A549 (cell line): Measurements from ENCODE around the gene MAN1A2. TPM values are rescaled to one million over a fixed set of nuclear protein-coding genes. Genes with fewer than 3 reads are reported as not detected.
"Not testable (repeated sequence)": the region's sequence is repeated elsewhere in the genome, so short reads cannot be mapped to it uniquely, and the experiment has no call there.

Experiments used
- ATAC-seq, 2 experiments: fragments of 200-7000 bp in 1 of 2; fragments of >200 bp in 1 of 2; cut with Nextera tagmentation in 1 of 2; cut with Tn5 transposase in 1 of 2; 3 replicates each; pipeline versions ENCODE4 v1.8.0 to v1.9.1; 2018 to 2020; ENCODE audit warnings: mild to moderate bottlenecking in 1 of 2, moderate library complexity in 1 of 2
- CTCF ChIA-PET: fragments of 300-600 bp; sonication (Branson Sonifier 250); formaldehyde crosslinking; extraction: SDS; loops from one replicate; lab custom pipeline; 2021; ENCODE audit warnings: antibody characterized with exemption, inconsistent platforms; lab: Yijun Ruan, JAX
- POLR2A ChIA-PET: fragments of 350-600 bp; formaldehyde crosslinking; extraction: SDS; loops from one replicate; lab custom pipeline; 2021; ENCODE audit warnings: antibody characterized with exemption, inconsistent platforms; lab: Yijun Ruan, JAX
- DNase-seq, 2 experiments: peaks; one replicate each; pipeline versions ENCODE4 v3.0.0 to v3.0.0-alpha.2; 2011 to 2016; ENCODE audit warnings: low read depth in 1 of 2, low spot score in 1 of 2
- FAIRE-seq: peaks from 2 replicates; lab custom pipeline; 2011; peaks lifted over from hg19 to GRCh38; lab: Jason Lieb, UNC
- H3K27ac ChIP-seq, 2 experiments: fragments of >200 bp; sonication (Bioruptor Twin); formaldehyde crosslinking; 3 replicates each; pipeline ENCODE4 v1.5.1; 2016 to 2017
- H3K4me1 ChIP-seq: fragments of >200 bp; sonication (Bioruptor Twin); formaldehyde crosslinking; 3 replicates; pipeline ENCODE4 v1.6.1; 2016
- H3K4me2 ChIP-seq: fragments of >200 bp; sonication (Bioruptor Twin); formaldehyde crosslinking; 3 replicates; pipeline ENCODE4 v1.6.1; 2016
- H3K4me3 ChIP-seq: fragments of >200 bp; sonication (Bioruptor Twin); formaldehyde crosslinking; 3 replicates; pipeline ENCODE4 v1.5.1; 2016
- H3K9me3 ChIP-seq: fragments of >200 bp; sonication (Bioruptor Twin); formaldehyde crosslinking; 3 replicates; pipeline ENCODE4 v1.6.1; 2016
- ATOH8 ChIP-seq: fragments of 250-450 bp; sonication (Bioruptor Pico); IDR thresholded peaks from 2 replicates; pipeline ENCODE4 v1.5.0; 2020; ENCODE audit warnings: low read depth, mild to moderate bottlenecking, moderate library complexity
- CEBPB ChIP-seq, 2 experiments: fragments of >200 bp in 1 of 2; sonication (Bioruptor Twin) in 1 of 2; formaldehyde crosslinking in 1 of 2; IDR thresholded peaks; 2 replicates each; pipeline ENCODE4 v1.6.1; 2012 to 2016
- E2F6 ChIP-seq: IDR thresholded peaks from 2 replicates; pipeline ENCODE4 v1.6.1; 2012; ENCODE audit warnings: low read depth, borderline replicate concordance
- EP300 ChIP-seq, 2 experiments: fragments of >200 bp; sonication (Bioruptor Twin); formaldehyde crosslinking; IDR thresholded peaks; 2 replicates in 1 of 2; 3 replicates in 1 of 2; pipeline ENCODE4 v1.6.1; 2016 to 2017
- FOSB ChIP-seq: fragments of 250-450 bp; sonication (Bioruptor Pico); IDR thresholded peaks from 2 replicates; pipeline ENCODE4 v1.5.0; 2020; ENCODE audit warnings: mild to moderate bottlenecking, moderate library complexity
- GATA3 ChIP-seq: IDR thresholded peaks from 2 replicates; pipeline ENCODE4 v1.6.1; 2012; ENCODE audit warnings: borderline replicate concordance
- HDAC2 ChIP-seq: fragments of 200-600 bp; sonication (generic); IDR thresholded peaks from 2 replicates; pipeline ENCODE4 v1.6.1; 2016
- HOXA7 ChIP-seq: fragments of 250-450 bp; sonication (Bioruptor Pico); IDR thresholded peaks from 2 replicates; pipeline ENCODE4 v1.5.0; 2020; ENCODE audit warnings: mild to moderate bottlenecking, moderate library complexity
- KDM5A ChIP-seq: fragments of 200-600 bp; sonication (generic); IDR thresholded peaks from 2 replicates; pipeline ENCODE4 v1.6.1; 2016; ENCODE audit warnings: antibody characterized with exemption, mild to moderate bottlenecking
- MAFK ChIP-seq: fragments of 450-650 bp; IDR thresholded peaks from 2 replicates; pipeline ENCODE4 v1.6.1; 2014; ENCODE audit not compliant: partially characterized antibody
- NPAS2 ChIP-seq: fragments of 250-450 bp; sonication (Bioruptor Pico); IDR thresholded peaks from 2 replicates; pipeline ENCODE4 v1.8.0; 2022; ENCODE audit warnings: mild to moderate bottlenecking, moderate library complexity, borderline replicate concordance
- NR3C1 ChIP-seq: fragments of >200 bp; sonication (Bioruptor Twin); formaldehyde crosslinking; IDR thresholded peaks from 3 replicates; pipeline ENCODE4 v1.6.1; 2017
- PBX3 ChIP-seq: IDR thresholded peaks from 2 replicates; pipeline ENCODE4 v1.6.1; 2012
- POLR2A ChIP-seq: IDR thresholded peaks from 2 replicates; pipeline ENCODE4 v1.6.1; 2012; ENCODE audit warnings: mild to moderate bottlenecking, low read length
- RARB ChIP-seq: fragments of 250-450 bp; sonication (Bioruptor Pico); IDR thresholded peaks from 2 replicates; pipeline ENCODE4 v1.8.0; 2021; ENCODE audit warnings: mild to moderate bottlenecking, moderate library complexity
- REST ChIP-seq: fragments of 200-600 bp; sonication (generic); IDR thresholded peaks from 2 replicates; pipeline ENCODE4 v1.6.1; 2016; ENCODE audit warnings: antibody characterized with exemption, mild to moderate bottlenecking, moderate library complexity
- RFX5 ChIP-seq: fragments of 450-650 bp; IDR thresholded peaks from 2 replicates; pipeline ENCODE4 v1.7.1; 2014; ENCODE audit warnings: antibody characterized with exemption, mild to moderate bottlenecking, moderate library complexity
- WGBS: methylation state at CpG from one replicate; pipeline ENCODE4 v1.1.6; 2017; ENCODE audit errors: missing lambda C conversion rate; 5-methylcytosine and 5-hydroxymethylcytosine counted together
- polyA plus RNA-seq, 4 experiments: library from polyadenylated mRNA; depleted of rRNA in 3 of 4; stranded (reverse); fragments of >200 nt; fragmentation: RNase III in 1 of 4; extraction: RNeasy Plus Mini Kit Qiagen cat#74134 plus additional on column Dnase treatment in 1 of 4; gene quantifications; 2 replicates in 3 of 4; 3 replicates in 1 of 4; pipeline ENCODE4 v1.2.3, GENCODE V29; 2011 to 2017

Gene MAN1A2
- polyA plus RNA-seq, 2 of the 4 experiments (the other 2 are of a cell fraction): 10.2 to 18.7 TPM

GRCh38 chr1:117324357-117324756 is 42.9 kb upstream of the MAN1A2 start:
- Histone ChIP-seq H3K4me1 (no peaks in the 10 kb centered on the region), H3K4me2 (no peak overlapping the region), H3K4me3 (no peak overlapping the region), H3K27ac (no peak overlapping the region), H3K9me3 (no peaks in the 10 kb centered on the region)
- no peak for TF ChIP-seq REST
- no peak for TF ChIP-seq MAFK
- no peak for TF ChIP-seq EP300 (IDR thresholded peaks at IDR 0.05)
- TF ChIP-seq HOXA7: no peak
- no peak for TF ChIP-seq NR3C1
- no peak for TF ChIP-seq KDM5A
- TF ChIP-seq GATA3: no peak
- TF ChIP-seq ATOH8 (CRISPR knock-in tag): no peak
- TF ChIP-seq NPAS2 (CRISPR knock-in tag): no peak
- no peak for TF ChIP-seq E2F6
- TF ChIP-seq CEBPB (IDR thresholded peaks at IDR 0.05): no peak
- TF ChIP-seq POLR2A: no peak
- no peak for TF ChIP-seq HDAC2
- no peak for TF ChIP-seq RFX5
- no peak for TF ChIP-seq PBX3
- TF ChIP-seq FOSB (CRISPR knock-in tag): no peak
- no peak for ATAC-seq
- no peak for DNase-seq
- POLR2A ChIA-PET: no interaction called here
- CTCF ChIA-PET: no interaction called here
- FAIRE-seq: no peak
- WGBS: 21% methylated on average over 3 of the region's 3 CpGs

DNA sequence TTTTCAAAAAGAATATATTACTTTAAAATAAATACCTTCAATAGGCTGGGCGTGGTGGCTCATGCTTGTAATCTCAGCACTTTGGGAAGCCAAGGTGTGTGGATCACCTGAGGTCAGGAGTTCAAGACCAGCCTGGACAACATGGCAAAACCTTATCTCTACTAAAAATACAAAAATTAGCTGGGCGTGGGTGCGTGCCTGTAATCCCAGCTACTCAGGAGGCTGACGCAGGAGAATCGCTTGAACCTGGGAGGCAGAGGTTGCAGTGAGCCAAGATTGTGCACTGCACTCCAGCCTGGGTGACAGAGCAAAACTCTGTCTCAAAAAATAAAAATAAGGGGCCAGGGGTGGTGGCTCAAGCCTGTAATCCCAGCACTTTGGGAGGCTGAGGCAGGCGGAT is 41.2 kb upstream of the MAN1A2 start:
- H3K27ac ChIP-seq, H3K4me1 ChIP-seq, CTCF ChIA-PET, H3K4me2 ChIP-seq, FAIRE-seq, DNase-seq, H3K4me3 ChIP-seq, H3K9me3 ChIP-seq, POLR2A ChIA-PET, ATAC-seq: not testable (repeated sequence)
- 55% methylated on average over 6 of the region's 6 CpGs for WGBS

DNA sequence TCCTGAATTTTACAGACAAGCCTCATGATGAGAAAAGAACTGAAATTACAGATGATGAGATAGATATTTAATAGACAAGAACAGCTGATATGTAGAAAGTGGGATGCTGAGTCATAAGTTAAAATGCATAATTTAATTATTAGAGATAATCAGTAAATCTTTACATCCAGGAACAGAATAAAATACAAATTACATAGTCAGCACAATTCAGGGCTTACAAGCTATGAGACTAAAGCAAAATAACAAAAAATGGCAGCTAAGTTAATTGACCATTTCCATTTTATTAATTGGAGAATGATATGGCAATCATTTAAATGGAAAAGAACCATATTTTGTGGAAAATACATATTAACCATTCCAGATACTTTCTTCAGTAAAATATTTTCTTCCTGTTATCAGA is 40.2 kb upstream of the MAN1A2 start:
- Histone ChIP-seq H3K4me2 (no peak overlapping the region), H3K9me3 (no peaks in the 10 kb centered on the region), H3K4me1 (no peaks in the 10 kb centered on the region), H3K27ac (no peak overlapping the region), H3K4me3 (no peak overlapping the region)
- FAIRE-seq: no peak
- POLR2A ChIA-PET: no interaction called here
- TF ChIP-seq RARB (CRISPR knock-in tag): no peak
- TF ChIP-seq MAFK: peak; percentile 87
- no peak for ATAC-seq
- CTCF ChIA-PET: no interaction called here
- no peak for DNase-seq
